ENCODE data around the gene TNFRSF1B.

DNA sequence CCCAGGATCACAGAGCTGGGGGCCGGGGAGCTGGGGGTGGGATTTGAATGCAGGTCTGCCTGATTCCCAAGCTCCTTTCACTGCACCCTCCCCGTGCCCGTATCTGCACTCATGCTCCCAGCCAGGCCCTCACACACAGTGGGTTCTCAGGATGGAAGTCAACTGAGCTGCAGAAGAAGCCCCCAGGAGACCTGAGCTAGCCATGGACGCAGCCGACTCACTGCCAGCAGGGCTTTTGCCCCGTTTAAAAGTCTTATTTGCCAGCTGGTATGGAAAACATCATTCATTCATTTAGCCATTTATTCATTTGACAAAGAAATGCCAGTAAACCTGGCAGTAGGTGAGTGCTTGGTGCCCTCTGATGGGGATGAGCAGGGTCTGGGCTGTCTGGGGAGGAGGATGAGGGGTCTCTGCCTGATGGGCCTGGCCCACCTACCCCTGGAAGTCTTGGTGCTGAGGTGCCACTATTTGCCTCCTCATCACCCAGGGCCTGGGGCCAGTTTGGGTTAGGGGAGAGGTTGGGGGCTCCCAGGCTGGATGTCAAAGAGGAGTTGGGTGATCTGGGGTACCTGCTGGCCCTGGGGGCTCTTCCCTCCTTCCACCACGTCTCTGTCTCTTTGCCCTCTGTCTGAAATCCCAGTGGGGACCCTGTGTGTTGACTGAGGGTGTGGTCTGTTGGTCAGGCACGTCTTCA is 2.8 kb downstream of the TNFRSF1B start:
- TF ChIP-seq, protein P1, sequence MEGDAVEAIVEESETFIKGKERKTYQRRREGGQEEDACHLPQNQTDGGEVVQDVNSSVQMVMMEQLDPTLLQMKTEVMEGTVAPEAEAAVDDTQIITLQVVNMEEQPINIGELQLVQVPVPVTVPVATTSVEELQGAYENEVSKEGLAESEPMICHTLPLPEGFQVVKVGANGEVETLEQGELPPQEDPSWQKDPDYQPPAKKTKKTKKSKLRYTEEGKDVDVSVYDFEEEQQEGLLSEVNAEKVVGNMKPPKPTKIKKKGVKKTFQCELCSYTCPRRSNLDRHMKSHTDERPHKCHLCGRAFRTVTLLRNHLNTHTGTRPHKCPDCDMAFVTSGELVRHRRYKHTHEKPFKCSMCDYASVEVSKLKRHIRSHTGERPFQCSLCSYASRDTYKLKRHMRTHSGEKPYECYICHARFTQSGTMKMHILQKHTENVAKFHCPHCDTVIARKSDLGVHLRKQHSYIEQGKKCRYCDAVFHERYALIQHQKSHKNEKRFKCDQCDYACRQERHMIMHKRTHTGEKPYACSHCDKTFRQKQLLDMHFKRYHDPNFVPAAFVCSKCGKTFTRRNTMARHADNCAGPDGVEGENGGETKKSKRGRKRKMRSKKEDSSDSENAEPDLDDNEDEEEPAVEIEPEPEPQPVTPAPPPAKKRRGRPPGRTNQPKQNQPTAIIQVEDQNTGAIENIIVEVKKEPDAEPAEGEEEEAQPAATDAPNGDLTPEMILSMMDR (IDR thresholded peaks at IDR 0.05; ENCODE audit: borderline replicate concordance, extremely low read depth, low read length, poor library complexity, severe bottlenecking): no peak
- no peak for TF ChIP-seq EZH2 (IDR thresholded peaks at IDR 0.05; ENCODE audit: borderline replicate concordance, low read depth, low read length, severe bottlenecking)

Data from DND-41 (cell line).